Gastroesophageal sphincter (tissue), 3 donors: ENCODE data around the gene CCDC172.

Experiments
- CTCF ChIP-seq, 4 experiments: fragments of 200-600 bp in 2 of 4; fragments of 450-650 bp in 2 of 4; sonication (generic) in 1 of 4; IDR thresholded peaks; one replicate each; pipeline ENCODE4 v1.5.1; 2017 to 2019; ENCODE audit warnings: antibody characterized with exemption in 4 of 4, mild to moderate bottlenecking in 2 of 4, moderate library complexity in 2 of 4
- EP300 ChIP-seq: sonication (generic); formaldehyde crosslinking; IDR thresholded peaks from one replicate; pipeline ENCODE4 v1.6.1; 2017; ENCODE audit warnings: antibody characterized with exemption, mild to moderate bottlenecking
- POLR2A ChIP-seq, 2 donors: fragments of 450-650 bp; IDR thresholded peaks; one replicate each; pipeline ENCODE4 v1.6.1; 2017; ENCODE audit warnings: antibody characterized with exemption in 2 of 2, mild to moderate bottlenecking in 2 of 2, moderate library complexity in 1 of 2
- POLR2AphosphoS5 ChIP-seq: sonication (generic); formaldehyde crosslinking; IDR thresholded peaks from one replicate; pipeline ENCODE4 v1.6.1; 2017; ENCODE audit warnings: antibody characterized with exemption

GRCh38 chr10:116306847-116307246 is 17.4 kb upstream of the CCDC172 start:
- no peak for TF ChIP-seq POLR2A (IDR thresholded peaks at IDR 0.05)
- no peak for TF ChIP-seq CTCF (IDR thresholded peaks at IDR 0.05)
- no peak for TF ChIP-seq POLR2AphosphoS5
- no peak for TF ChIP-seq EP300
